PC-9 (cell line): ENCODE data around the gene ACKR2.

Experiments used
- EZH2 ChIP-seq: fragments of 200-600 bp; sonication (generic); IDR thresholded peaks from 2 replicates; pipeline ENCODE4 v1.8.0; 2017; ENCODE audit warnings: antibody characterized with exemption, low read depth
- TF ChIP-seq, protein P1 (sequence below): fragments of 200-600 bp; sonication (generic); conservative IDR thresholded peaks from 2 replicates; pipeline ENCODE4 v1.6.1; 2017; ENCODE audit warnings: mixed run types, antibody characterized with exemption, mild to moderate bottlenecking, moderate library complexity

DNA sequence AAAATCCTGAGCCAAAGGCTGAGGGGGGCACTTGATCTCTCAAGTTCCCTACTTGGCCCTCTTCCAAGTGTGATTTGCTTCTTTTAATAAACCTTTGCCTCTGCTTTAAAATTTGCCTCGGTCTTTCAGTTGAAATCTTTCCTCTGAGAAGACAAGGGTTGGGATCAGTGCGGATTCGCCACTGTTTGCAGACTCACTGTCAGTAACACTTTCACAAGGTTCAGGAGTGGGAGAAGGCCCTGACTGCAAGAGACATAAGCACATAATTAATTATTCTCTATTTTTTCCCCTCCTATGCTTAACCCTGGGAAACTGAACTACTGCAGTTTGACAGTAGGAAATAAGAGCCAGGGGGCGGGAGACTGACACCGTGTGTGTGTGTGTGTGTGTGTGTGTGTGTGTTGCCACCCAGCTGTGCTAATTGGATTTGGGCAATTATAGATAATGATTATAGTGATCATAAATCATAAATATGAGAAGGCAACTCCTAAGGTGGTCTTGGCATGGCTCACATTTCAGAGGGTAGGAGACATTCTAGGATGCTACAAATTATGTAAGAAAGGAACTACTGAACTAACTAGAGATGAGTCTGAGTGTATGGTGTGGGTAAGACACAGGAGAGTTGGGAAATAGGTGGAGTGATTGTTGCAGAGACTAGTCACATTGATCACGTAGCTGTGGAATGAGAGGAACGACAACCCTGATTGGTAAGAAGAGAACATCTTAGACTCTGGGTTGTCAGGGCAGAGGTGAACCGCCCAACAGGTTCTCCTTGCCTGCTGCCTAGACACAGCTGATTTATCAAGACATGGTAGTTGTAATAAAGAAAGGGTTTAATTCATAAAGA lies 91.2 kb downstream of the ACKR2 start:
- TF ChIP-seq, protein P1, sequence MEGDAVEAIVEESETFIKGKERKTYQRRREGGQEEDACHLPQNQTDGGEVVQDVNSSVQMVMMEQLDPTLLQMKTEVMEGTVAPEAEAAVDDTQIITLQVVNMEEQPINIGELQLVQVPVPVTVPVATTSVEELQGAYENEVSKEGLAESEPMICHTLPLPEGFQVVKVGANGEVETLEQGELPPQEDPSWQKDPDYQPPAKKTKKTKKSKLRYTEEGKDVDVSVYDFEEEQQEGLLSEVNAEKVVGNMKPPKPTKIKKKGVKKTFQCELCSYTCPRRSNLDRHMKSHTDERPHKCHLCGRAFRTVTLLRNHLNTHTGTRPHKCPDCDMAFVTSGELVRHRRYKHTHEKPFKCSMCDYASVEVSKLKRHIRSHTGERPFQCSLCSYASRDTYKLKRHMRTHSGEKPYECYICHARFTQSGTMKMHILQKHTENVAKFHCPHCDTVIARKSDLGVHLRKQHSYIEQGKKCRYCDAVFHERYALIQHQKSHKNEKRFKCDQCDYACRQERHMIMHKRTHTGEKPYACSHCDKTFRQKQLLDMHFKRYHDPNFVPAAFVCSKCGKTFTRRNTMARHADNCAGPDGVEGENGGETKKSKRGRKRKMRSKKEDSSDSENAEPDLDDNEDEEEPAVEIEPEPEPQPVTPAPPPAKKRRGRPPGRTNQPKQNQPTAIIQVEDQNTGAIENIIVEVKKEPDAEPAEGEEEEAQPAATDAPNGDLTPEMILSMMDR, result no peak
- no peak for TF ChIP-seq EZH2
